ENCODE measurements around the gene P4HA1.
"Not testable (repeated sequence)": the region's sequence is repeated elsewhere in the genome, so short reads cannot be mapped to it uniquely, and the experiment has no call there.

P4HA1 gene

DNA sequence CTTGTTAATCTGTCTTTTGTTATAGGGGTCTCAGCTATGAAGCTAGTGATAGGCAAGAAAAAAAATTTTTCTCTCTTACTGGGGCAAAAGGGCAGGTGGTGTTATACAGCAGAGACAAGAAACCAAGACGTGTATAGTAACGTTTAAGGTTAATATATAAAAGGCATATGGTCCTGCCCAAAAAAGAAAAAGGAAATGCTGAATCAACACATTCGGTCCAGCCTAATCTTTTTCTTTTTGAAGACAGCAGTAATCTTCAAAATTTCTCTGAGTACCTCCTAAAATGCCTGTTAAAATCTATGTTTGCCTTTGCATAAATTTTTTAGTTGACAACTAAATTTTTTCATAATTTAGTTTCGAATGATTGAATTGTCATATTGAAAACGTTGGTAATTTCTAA, 54.5 kb downstream of the P4HA1 start:
- no peak for DNase-seq

DNA sequence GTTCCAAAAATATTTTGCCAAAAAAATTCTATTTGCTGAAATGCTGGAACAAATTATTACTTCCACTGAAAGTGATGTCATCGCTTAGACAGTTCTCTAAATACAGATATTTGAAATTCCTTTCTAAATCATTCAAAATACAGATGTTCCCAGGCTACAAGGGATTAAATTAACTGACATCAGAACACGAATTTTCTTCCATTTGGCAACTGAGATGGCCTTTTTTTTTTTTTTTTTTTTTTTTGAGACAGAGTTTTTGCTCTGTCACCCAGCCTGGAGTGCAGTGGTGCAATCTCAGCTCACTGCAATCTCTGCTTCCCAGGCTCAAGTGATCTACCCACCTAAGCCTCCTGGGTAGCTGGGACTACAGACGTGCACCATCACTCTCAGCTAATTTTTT, 57.0 kb downstream of the P4HA1 start:
- DNase-seq, result peak; percentile 82

DNA sequence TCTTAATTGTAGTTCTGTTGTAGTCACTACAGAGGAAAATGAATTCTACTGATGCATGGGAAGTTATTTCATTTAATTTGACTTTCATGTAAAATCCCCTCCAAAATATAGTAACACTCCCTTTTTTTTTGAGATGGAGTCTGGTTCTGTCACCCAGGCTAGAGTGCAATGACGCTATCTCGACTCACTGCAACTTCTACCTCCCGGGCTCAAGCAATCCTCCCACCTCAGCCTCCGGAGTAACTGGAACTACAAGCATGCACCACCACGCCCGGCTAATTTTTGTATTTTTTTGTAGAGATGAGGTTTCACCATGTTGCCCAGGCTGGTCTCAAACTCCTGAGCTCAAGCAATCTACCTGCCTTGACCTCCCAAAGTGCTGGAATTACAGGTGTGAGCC, 60.4 kb downstream of the P4HA1 start:
- DNase-seq, result not testable (repeated sequence)

DNA sequence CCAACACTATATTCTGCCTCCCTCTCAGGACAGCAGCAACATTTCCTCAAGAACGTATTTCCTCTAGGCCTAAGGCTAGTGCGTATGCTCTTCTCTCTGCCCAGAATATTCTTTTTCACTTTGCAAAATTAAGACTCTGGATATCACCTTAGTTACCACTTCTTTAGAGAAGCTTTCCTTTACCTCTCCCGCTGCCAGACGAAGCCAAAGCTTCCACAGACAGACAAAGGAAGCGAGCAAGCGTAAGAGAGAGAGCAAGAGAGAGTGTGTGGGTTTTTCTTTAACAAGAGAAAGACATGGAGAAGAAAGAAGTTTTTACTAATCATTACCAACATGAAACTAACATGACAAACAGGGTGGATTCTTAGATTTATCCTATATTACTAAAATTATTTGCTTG, 64.1 kb downstream of the P4HA1 start:
- DNase-seq, result no peak

DNA sequence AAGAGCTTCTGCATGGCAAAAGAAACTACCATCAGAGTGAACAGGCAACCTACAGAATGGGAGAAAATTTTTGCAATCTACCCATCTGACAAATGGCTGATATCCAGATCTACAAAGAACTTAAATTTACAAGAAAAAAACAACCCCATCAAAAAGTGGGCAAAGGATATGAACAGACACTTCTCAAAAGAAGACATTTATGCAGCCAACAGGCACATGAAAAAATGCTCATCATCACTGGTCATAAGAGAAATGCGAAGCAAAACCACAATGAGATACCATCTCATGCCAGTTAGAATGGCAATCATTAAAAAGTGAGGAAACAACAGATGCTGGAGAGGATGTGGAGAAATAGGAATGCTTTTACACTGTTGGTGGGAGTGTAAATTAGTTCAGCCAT, 70.0 kb downstream of the P4HA1 start:
- DNase-seq, result not testable (repeated sequence)

DNA sequence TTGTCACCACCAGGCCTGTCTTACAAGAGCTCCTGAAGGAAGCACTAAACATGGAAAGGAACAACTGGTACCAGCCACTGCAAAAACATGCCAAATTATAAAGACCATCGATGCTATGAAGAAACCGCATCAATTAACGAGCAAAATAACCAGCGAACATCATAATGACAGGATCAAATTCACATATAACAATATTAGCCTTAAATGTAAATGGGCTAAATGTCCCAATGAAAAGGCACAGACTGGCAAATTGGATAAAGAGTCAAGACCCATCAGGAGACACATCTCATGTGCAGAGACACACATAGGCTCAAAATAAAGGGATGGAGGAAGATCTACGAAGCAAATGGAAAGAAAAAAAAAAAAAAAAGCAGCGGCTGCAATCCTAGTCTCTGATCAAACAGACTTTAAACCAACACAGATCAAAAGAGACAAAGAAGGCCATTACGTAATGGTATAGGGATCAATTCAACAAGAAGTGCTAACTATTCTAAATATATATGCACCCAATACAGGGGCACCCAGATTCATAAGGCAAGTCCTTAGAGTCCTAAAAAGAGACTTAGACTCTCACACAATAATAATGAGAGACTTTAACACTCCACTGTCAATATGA, 73.1 kb downstream of the P4HA1 start:
- not testable (repeated sequence) for DNase-seq

DNA sequence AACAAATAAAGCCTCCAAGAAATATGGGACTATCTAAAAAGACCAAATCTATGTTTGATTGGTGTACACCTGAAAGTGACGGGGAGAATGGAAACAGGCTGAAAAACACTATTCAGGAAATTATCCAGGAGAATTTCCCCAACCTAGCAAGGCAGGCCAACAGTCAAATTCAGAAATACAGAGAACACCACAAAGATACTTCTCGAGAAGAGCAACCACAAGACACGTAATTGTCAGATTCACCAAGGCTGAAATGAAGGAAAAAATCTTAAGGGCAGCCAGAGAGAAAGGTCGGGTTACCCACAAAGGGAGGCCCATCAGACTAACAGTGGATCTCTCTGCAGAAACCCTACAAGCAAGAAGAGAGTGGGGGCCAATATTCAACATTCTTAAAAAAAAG, 73.7 kb downstream of the P4HA1 start:
- DNase-seq, result not testable (repeated sequence)

DNA sequence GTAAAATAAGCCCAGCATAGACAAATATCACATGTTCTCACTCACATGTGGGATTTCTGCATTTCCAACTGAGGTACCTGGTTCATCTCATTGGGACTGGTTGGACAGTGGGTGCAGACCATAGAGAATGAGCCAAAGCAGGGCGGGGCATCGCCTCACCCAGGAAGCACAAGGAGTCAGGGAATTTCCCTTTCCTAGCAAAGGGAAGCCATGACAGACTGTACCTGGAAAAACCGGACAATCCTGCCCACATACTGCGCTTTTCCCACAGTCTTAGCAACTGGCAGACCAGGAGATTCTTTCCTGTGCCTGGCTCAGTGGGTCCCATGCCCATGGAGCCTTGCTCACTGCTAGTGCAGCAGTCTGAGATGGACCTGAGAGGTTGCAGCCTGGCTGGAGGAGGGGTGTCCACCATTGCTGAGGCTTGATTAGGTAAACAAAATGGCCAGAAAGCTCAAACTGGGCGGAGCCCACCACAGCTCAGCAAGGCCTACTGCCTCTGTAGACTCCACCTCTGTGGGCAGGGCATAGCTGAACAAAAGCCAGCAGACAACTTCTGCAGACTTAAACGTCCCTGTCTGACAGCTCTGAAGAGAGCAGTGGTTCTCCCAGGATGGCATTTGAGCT, 75.0 kb downstream of the P4HA1 start:
- not testable (repeated sequence) for DNase-seq

DNA sequence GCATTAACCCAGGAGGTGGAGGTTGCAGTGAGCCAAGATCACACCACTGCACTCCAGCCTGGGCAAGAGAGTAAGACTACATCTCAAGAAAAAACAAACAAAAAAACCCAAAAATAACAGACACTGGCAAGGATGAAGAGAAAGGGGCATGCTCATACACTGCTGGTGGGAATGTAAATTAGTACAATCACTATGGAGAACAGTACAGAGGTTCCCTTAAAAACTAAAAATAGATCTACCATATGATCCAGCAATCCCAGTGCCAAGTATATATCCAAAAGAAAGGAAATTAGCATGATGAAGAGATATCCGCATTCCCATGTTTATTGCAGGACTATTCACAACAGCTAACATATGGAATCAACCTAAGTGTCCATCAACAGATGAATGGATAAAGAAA, 75.6 kb downstream of the P4HA1 start:
- DNase-seq, result no peak

DNA sequence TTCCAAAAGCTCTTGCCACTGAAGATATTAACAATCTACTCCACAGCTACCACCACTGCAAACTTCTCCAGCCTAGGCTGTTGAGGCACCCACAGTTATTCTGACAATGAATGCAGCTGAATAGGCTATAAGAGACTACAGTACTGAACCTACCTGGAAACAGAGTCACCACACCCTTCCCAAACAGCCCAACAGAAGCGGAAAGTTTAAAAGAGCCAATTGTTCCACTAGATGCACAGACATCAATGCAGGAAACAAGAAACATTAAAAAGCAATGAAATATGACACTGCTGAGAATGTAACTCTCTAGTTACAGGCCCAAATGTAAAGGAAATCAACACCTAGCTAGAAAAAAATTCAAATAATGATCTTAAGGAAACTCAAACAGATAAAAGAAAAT, 77.6 kb downstream of the P4HA1 start:
- no peak for DNase-seq

DNA sequence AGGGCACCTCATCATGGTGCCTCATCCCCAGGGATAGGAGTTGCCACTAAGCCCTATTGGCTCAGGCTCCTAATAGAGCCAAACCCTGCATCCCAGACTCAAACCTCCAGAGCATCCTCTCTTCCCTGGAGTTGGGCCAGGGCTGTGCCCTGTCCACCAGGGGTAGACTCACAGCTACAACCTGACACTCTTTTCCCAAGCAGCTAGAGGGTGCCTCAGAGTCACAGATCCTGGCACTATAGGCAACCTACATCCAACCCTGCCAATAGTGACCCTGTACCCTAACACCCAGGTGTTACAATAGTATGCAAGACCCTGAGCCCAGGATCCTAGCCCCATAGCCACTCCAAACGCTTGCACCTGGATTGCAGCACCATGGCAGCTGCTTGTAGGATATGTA, 78.0 kb downstream of the P4HA1 start:
- DNase-seq, result no peak

DNA sequence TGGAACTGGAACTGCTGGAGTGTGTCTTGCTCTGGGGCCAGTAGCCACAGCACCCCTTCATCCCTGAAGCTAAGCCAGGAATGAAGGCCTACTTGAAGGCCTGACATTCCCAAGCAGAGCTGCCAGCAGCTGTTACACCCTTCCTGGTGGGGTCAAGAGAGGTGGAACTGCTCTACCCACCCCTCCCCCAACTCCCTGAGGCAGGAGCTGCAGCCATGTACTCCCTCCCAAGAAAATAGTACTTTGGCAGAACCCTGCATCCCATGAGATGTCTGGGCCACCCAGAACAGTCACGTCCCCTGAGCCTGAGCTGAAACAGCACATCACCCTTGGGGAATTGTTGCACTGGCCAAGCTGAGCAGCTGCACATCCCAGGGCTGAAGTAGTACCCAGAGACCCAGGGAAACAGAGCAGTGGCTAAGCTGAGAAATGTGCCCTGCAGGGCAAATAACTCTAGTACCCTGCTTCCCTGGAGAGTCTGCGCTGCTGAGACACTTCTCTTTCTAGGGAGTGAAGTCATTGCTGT, 78.6 kb downstream of the P4HA1 start:
- DNase-seq, result peak; percentile 4

DNA sequence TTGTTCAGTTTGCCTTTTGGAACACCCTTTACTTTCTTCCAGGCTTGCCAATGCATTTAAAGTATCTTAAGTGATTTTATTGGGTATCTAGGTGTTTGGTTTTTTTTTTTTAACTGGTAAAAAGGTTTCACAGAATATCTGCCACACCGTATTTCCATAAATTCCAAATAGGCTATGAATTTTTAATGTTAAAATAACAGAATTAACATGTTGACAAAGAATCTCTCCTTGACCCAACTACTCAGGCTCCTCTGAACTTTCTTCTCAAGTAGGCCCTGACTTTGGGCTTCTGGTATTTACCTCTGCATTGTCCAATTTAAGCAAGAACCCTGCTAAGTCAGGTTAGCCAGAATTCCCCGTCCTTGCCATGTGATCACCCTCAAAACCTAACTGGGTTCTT, 80.9 kb downstream of the P4HA1 start:
- no peak for DNase-seq

DNA sequence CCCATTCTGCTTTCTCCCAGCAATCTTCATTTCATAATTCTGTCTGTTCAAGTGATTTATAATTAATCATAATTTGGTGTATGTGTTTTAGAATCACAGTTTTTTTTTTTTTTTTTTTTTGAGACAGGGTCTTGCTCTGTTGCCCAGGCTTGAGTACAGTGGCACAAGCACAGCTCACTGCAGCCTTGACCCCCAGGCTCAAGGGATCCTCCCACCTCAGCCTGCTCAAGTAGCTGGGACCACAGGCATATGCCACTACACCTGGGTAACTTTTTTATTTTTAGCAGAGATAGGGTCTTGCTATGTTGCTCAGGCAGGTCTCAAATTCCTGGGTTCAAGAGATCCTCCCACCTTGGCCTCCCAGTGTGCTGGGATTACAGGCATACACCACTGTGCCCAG, 92.8 kb downstream of the P4HA1 start:
- DNase-seq, result no peak

DNA sequence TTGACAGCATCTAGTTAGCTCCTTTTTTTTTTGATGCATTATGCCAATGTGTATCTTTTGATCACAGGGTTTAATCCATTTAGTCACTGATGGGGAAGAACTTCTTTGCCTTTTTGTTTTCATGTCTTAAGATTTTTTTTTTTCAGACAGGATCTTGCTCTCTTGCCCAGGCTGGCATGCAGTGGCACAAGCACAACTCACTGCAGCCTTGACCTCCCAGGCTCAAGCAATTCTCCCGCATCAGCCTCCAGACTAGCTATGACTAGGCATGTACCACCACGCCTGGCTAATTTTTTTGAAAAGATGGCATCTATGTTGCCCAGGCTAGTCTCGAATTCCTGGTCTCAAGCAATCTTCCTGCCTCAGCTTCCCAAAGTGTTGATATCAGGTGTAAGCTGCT, 95.7 kb downstream of the P4HA1 start:
- no peak for DNase-seq

DNA sequence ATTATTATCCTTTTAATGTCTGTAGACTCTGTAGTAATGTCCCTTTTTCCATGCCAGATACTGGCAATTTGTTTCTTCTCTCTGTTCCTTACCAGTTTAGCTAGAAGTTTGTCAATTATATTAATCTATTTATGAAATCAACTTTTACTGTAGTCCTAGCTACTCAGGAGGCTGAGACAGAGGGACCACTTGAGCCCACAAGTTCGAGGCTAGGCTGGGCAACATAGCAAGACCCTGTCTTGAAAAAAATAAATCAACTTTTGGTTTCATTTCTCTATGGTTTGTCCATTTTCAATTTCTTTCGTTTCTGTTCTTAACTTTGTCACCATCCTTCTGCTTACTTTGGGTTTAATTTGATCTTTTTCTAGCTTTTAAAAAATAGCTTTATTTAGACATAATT, 99.6 kb downstream of the P4HA1 start:
- DNase-seq, result no peak

DNA sequence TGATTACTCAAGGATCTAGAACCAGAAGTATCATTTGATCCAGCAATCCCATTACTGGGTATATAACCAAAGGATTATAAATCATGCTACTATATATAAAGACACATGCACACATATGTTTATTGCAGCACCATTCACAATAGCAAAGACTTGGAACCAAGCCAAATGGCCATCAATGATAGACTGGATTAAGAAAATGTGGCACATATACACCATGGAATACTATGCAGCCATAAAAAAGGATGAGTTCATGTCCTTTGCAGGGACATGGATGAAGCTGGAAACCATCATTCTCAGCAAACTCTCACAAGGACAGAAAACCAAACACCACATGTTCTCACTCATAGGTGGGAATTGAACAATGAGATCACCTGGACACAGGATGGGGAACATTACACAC, 101.2 kb downstream of the P4HA1 start:
- DNase-seq, result not testable (repeated sequence)

DNA sequence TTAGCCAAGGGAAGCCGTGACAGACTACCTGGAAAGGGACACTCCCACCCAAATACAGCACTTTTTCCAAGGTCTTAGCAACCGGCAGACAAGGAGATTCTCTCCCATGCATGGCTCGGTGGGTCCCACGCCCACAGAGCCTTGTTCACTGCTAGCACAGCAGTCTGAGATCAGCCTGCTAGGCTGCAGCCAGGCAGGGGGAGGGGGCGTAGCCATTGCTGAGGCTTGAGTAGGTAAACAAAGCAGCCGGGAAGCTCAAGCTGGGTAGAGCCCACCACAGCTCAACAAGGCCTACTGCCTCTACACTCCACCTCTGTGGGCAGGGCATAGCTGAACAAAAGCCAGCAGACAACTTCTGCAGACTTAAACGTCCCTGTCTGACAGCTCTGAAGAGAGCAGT, 106.9 kb downstream of the P4HA1 start:
- DNase-seq, result not testable (repeated sequence)

DNA sequence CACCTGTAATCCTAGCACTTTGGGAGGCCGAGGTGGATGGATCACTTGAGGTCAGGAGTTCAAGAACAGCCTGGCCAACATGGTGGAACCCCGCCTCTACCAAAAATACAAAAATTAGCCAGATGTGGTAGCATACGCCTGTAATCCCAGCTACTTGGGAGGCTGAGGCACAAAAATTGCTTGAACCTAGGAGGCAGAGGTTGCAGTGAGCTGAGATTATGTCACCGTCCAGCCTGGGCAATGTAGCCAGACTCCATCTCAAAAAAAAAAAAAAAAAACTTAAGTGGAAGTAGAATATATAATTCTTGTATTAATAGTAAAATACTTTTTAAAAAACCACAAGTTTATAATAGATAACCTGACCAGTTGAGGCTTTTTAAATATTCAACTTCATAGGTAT, 112.0 kb downstream of the P4HA1 start:
- not testable (repeated sequence) for DNase-seq

DNA sequence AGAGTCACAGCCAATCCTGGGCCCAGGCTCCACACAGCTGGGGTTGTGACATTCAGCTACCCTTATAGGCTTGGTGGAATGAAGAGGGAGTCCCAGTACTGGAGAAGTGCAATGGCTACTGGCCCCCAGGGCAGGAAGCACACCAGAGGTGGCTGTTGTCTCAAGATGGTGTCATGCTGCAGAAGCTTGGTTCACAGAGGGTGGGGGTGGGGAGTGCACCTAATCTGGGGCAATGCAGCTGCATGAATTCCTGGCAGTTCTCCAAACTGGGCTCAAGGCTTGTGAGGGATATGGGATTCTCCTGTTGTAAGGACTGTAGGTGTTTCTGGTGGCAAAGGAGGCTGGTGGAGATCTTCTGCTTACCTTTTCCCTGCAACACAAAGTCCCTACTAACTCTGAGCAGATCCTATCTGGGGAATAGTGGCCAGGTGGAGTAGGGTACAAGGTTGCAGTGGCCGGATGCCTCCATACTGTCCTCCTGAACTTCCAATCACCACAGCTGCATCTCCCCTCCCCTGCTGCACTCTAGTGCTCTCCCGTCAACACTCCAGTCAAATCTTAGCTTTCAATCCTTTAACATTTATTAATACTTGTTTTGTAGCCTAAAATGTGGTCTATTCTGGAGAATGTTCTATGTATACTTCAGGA, 114.7 kb downstream of the P4HA1 start:
- no peak for DNase-seq

DNA sequence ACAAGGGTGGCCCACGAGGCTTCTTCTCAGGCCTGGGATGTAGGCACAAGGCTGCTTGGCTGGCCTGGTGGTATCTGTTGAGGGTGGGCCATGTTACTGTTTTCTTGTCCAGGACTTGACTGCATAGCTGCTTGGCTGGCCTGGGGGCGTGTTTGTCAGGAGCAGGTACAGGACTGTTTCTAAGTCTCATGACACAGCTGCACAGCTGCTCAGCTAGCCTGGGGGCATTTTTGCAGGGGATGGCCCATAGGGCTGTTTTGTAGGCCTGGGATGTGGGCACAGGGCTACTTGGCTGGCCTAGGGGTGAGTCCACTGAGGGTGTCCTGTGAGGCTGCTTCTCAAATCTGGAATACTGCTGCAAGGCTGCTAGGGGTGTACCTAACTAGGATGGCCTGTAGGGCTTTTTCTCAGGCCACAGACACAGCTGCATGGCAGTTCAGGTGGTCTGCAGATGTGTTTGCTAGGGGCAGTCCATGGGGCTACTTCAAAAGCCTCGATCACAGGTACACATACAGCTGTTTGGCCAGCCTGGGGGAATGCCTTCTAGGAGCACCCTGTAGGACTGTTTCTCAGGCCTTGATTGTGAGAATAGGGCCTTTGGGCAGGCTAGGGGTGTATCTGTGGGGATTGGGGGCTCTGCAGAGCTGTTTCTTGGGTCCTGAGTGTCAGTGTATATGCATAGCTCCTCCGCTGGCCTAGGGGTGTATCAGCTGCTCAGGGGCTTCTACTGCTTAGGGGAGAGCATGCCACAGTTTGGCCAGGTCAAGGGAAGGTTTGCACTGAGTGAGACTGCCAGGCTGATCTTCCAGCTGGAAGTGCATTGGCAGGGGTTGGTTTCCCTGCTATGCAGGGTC, 115.4 kb downstream of the P4HA1 start:
- DNase-seq, result no peak

DNA sequence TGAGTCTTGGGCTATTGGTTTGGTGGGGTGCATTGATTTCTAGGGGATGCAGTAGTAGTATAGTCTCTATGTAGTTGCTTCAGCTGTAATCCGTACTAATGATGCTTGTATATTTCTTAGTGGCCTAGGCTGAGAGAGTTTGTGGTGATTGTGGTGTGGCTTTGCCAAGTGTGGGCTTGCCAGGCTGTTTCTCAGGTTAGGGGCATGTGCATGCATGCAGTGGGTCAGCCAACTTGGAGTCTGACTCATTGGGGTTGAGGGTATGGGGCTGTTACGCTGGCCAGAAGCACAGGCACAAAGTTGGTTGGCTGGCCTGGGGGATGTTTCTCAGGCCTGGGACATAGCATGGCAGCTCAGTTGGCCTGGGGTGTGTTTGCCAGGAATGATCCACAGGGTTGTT, 116.3 kb downstream of the P4HA1 start:
- DNase-seq, result no peak

DNA sequence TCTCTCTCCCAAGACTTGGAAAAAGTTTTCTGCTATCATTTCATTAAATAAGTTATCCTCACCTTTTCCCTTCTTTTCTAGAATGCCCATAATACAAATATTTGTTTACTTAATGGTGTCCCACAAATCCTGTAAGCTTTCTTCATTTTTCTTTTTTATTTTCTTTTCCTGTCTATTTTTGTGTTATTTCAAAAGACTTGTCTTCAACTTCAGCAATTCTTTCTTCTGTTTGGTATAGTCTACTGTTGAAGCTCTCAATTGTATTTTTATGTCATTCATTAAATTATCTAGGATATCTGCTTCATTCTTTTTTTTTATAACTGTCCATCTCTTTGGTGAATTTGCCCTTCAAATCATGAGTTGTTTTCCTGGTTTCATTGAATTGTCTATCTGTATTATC, 117.0 kb downstream of the P4HA1 start:
- DNase-seq, result no peak
